Stimulated activated CD8-positive, alpha-beta memory T cell treated with anti-CD3 and anti-CD28 coated beads, Interleukin-12 subunit alpha, Interleukin-12 subunit beta, amount 100 ng/mL, for 24 hours (primary cell): Measurements from ENCODE around the gene CLCNKB.
"Not testable (repeated sequence)": the region's sequence is repeated elsewhere in the genome, so short reads cannot be mapped to it uniquely, and the experiment has no call there.

Experiments used
- DNase-seq: peaks from one replicate; pipeline ENCODE4 v3.0.0-alpha.2; 2020; ENCODE audit errors: extremely low read depth

Gene CLCNKB

DNA sequence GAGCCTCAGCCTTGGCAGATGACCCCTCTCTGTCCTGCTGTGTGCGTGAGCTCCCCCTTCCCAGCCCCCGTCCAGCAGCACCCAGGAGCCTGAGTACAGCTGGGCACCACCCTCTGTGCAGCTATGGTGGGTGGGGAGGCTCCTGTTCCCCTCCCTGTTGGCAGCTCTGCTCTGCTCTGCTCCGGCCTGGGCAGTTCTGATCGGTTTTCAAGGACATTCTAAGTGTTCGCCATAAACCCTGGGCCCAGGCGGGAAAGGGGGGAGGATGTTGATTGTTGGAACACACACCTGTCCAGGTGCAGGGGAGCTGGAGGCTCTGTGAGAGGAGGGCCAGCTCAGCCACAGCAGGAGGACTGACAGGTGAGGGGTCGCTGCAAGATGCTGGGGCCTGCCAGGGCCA, at the start of gene CLCNKB:
Gene CLCNKB (plus strand): TSS at position 262 of the 400 bp plus-strand sequence. CDS start 711 bp downstream, outside the sequence.
- DNase-seq: no peak

DNA sequence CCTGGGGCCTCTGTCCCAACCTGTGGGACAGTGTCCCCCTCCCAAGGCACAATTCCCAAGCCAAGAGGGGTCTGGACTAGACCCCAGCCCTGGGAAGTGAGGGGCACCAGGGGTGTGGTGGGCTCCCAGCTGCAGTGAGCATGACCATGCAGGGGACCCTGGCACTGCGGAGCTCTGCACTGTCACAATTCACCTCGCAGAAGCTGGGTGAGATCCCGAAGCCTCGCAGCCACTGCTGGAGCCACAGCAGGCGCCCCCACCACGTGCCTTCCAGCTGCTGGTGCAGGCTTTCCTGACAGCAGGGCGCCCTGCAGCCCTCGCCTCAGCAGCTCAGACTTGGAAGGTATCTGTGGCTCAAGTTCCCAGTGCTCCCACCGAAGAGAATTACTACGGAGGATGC, 49.5 kb upstream of the CLCNKB start:
- DNase-seq: no peak

DNA sequence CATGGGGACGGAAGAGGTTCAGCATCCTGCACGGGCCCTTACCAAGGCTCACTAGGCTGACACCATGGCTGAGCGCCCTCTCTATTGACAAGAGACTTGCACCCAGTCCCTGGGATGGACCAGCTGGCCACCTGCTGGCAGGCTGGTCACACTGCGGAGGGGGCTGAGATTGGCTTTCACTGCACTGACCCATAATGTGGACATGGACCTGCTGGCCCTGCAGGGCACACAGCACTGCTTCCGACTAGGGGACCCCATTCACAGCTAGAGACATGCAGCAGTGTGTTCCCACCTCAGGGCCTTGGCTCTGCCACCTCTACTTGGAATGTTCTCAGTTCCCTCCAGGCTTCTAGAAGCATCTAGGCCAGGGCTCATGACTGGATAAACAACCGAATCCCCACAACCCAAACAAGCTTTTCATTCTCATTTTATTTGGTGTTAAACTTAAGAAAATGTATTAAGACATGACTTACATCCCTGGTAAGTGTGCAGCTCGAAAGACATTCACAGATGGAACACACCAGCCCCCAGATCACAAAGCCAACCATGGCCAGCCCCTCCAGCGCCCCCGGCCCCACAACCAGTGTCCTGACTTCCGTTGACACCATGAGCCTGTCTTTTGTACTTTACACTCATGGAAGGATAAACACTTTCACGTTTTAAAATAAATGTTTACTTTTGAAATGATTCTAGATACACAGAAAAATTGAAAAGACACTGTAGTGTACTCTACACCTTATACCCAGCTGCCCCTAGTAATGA, 48.8 kb upstream of the CLCNKB start:
- DNase-seq: no peak

DNA sequence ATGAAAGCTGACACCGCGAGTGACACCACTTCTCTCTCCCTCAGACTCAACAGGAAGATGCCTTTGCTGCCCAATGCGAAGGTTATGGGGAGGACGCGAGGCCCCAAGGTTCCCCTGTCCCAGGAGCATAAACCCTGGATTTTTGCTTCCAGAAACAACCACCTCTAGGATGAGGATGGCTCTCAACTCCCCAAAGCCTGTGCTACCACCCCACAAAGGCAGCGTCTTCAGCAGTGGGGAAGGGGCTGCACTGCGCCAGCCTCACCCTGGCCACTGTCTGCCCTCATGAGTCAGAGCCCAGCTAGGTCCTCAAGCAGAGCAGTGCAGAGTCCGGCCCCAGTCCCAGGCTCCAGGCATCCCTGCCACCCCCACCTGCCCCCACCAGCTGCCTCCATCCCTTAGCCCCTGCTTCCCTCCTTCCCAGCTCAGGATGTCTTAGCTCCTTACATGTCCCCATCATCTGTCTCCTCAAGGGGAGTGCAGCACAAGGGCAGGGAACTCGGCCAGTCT, 46.5 kb upstream of the CLCNKB start:
- DNase-seq: no peak

DNA sequence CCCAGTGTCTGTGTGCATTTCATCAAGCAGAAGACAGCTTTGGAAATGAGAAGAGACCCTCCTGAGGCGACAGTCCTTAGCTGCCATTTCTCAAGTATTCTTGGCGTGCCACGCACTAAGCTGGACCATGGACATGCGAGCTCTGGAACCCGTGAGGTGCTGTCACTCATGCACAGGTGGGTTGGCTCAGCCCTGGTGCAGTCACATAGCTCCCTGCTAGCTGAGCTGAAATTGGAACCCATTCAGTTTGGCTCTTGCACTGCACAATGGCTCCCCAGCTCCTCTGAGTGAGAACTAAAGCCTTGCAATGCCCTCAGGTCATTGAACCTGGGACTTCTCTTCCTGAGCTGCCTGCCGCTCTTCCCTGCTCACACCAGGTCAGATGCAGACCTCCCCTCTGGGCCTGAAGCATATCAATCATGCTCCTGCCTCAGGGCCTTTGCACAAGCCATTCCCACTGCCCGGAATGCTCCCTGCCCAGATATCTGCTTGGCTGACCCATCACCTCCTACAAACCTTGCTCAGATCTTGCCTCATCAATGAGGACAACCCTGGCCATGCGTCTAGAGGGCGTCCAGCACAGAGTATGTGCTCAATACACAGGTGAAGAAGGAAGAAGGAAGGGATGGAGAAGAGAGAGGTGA, 45.8 kb upstream of the CLCNKB start:
- DNase-seq: no peak

DNA sequence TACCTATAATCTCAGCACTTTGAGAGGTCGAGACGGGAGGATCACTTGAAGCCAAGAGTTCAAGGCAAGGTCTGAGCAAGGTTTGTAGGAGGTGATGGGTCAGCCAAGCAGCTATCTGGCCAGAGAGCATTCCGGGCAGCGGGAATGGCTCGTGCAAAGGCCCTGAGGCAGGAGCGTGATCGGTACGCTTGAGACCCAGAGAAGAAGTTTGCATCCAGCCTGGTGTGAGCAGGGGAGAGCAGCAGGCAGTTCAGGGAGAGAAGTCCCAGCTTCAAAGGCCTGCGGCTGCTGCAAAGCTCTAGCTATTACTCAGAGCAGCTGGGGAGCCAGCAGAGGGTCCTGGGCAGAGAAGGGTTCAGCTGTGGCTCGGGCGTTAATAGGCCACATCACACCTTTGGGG, 44.7 kb upstream of the CLCNKB start:
- no peak for DNase-seq

DNA sequence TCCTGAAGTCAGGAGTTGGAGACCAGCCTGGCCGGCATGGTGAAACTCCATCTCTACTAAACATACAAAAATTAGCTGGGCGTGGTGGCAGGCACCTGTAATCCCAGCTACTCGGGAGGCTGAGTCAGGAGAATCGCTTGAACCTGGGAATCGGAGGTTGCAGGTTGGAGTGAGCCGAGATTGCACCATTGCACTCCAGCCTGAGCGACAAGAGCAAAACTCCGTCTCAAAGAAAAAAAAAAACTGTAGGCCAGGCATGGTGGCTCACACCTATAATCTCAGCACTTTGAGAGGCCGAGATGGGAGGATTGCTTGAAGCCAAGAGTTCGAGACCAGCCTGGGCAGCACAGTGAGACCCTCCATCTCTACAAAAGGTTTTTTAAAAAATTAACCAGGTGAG, 42.3 kb upstream of the CLCNKB start:
- DNase-seq: not testable (repeated sequence)

DNA sequence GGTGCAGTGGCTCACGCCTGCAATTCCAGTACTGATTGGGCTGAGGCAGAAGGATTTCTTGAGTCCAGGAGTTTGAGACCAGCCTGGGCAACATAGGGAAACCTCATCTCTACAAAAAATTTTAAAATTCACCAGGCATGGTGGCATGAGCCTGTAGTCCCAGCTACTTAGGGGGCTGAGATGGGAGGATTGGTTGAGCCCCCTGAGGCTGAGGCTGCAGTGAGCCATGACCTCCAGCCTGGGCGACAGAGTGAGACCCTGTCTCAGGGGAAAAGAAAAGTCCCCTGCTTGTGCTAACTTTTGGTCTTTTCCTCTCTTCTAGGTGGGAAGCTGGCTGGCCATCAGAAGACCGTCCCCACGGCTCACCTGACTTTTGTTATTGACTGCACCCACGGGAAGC, 38.0 kb upstream of the CLCNKB start:
- DNase-seq: no peak

DNA sequence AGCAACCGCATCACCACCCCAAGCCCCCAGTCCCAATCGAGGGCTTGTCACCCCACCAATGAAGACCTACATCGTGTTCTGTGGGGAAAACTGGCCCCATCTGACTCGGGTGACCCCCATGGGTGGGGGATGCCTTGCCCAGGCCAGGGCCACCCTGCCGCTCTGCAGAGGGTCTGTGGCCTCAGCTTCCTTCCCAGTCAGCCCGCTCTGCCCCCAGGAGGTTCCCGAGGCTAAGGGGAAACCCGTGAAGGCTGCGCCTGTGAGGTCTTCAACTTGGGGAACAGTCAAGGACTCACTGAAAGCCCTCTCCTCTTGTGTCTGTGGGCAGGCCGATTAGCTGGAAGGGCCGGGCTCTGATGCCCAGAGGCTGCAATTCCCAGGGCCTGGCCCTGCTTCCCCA, 37.6 kb upstream of the CLCNKB start:
- no peak for DNase-seq

DNA sequence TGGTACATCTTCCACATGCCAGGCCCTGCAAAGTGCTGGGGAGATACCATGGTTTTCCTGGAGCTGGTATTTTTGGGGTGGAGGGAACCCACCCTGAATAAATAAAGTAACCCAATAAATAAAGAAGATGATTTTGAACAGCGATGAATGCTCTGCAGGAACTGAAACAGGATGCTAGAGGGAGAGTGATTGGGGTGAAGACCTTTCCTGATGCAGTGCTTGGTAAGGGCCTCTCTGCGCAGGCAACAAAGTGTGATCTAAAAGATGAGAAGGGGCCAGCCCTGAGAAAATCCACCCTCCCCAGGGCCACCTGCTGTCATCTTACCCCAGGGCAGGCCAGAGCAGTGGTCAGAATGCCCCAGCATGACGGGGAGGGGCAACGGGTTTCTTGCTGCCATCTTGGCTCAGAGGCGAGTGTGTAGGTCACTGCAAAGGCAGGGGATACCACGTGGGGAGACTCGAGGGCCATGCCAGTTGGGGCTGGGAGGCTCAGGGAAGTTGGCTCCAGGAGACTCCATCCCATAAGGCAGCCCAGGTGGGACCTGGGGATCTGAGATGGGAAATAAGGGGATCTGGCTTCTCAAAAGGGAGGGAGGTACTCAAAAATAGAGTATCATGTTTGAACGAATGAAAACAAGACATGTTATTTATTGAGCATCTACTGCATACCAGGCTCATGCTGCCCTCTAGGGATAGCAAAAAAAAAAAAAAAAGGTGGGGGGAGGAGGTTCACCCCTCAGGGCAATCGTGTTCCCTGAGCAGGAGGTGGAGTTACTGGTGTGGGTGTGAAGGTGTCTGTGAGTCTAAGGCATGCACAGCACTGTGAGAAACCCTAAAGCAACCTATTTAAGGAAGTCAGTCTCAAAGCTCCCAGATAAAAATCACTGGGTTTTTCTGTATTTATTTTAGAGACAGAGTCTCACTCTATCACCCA, 36.8 kb upstream of the CLCNKB start:
- DNase-seq: no peak

DNA sequence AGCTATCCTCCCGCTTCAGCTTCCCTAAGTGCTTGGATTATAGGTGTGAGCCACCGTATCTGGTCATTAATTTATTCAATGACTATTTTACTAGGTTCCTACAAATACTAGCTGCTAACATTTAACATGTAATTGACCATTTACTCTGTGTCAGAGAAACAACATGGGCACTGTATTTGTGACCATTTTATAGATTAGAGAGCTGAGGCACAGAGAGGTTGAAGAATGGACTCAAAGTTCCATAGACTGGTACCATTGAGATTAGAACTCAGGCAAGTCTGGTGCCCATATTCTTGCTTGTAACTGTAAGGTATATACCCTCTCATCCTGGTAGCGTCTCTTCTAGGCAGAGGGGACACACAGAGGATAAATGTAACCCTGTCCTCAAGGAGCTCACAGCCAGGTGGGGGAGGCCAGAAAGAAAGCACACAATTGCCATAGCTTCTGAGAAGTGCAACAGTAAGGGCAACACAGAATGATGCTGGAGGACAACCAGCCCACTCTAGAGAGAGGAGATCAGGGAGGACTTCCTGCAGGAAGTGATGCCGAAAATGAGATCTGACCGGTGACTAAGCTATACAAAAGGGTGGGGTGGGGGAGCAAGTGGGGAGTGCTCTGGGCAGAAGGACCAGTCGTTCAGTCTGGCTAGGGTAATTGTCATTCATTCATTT, 35.8 kb upstream of the CLCNKB start:
- DNase-seq: no peak

DNA sequence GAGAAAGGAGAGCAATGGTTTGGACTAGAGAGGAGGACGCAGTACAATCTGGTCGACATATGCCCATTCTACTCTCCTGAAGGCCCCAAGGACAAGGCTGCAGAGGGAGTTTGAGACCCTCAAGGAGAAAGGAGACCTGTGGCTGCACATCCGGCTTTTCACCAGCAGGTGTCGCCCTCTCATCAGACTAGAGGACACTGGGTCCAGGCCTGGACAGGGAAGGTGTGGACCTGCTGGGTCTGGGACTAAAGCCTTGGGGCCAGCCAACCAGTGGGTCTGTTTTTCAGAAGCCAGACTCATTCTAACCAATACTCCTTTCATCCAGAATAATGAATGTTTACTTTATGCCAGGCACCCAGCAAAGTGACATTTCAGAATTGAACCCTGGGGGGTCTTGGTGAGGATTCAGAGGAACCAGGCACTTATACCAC, 34.5 kb upstream of the CLCNKB start:
- no peak for DNase-seq

DNA sequence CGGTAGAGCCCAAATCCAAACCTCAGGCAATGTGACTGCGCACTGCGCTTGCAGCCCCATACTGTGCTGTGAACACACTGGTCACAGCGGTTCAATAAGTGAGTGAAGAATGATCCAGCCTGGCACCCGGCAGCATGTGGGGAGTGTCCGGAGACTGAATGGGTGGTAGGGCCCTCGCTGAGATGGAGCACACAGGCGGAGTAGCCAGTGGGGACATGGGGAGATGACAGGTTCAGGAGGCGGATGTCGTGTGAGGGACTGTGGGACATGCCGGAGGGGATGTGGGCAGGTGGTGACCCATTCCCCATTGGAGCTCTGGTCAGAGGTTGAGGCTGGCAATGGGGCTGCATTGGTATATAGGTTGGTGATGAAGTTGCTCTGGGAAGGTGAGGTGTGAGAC, 33.9 kb upstream of the CLCNKB start:
- no peak for DNase-seq

DNA sequence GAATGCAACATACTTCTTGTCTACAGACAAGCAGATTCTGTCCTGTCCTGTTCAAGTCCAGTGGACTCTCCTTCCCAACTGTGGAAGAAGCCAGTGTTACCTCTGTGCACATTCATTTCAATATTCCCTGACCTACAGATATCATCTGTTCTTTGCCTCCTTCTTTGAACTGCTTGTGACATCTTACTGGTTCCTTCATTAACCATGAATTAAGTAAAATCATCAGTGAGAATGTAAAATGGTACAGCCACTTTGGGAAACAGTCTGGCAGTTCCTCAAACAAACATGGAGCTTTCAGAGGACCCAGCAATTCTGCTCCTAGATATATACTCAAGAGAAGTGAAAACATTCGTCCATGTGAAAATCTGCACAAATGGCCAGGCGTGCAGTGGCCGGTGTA, 32.7 kb upstream of the CLCNKB start:
- no peak for DNase-seq

DNA sequence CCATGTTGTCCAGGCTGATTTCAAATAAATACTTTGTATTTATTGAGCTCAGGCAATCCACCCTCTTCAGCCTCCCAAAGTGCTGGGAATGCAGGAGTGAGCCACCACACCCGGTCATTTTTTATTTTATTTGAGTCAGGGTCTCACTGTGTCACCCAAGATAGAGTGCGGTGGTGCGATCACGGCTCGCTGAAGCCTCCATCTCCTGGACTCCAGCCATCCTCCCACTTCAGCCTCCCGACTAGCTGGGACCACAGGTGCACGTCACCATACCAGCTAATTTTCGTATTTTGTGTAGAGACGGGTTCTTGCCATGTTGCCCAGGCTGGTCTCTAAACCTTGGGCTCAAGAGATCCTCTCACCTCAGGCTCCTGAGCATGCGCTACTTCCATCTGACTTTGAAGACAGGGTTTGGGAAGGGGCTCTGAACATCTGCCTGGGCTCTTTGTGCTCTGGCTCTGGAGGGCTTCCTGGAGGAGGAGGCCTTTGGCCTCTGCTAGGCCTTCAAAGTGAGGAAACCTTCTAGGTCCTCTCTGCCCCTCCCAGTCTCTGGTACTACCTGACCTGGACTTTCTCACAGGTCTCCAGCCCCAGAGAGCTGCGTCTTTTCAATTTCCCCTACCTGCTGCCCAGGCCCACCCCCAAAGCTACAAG, 31.5 kb upstream of the CLCNKB start:
- no peak for DNase-seq

DNA sequence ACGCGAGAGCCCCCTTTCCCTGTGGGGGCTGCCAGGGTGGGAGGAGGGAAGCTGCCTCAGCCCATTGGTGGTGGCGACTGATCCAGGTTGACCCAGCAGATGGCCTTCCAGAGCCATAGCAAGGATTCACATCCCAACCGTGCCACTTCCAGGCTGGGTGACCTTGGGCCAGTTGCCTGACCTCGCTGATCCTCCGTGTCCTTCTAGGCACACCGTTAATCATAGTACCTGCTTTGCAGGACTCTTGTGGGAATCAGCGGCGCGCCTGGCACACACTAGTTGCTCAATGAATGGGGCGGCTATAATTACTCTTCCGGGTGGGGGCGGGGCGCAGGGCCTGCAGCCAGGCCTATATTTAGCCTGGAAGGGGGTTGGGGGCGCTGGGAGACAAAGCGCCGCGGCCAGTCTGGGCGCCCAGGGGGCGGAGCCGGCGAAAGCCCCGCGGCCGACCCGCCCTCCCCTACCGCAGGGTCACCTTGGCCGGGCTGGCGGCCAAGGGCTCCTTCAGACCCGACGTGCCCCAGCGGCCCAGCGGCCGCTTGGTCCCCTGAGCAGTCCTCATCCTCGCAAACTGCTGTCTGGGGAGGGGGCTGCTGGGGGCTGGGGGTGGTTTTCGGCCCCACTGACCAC, 30.9 kb upstream of the CLCNKB start:
- no peak for DNase-seq

DNA sequence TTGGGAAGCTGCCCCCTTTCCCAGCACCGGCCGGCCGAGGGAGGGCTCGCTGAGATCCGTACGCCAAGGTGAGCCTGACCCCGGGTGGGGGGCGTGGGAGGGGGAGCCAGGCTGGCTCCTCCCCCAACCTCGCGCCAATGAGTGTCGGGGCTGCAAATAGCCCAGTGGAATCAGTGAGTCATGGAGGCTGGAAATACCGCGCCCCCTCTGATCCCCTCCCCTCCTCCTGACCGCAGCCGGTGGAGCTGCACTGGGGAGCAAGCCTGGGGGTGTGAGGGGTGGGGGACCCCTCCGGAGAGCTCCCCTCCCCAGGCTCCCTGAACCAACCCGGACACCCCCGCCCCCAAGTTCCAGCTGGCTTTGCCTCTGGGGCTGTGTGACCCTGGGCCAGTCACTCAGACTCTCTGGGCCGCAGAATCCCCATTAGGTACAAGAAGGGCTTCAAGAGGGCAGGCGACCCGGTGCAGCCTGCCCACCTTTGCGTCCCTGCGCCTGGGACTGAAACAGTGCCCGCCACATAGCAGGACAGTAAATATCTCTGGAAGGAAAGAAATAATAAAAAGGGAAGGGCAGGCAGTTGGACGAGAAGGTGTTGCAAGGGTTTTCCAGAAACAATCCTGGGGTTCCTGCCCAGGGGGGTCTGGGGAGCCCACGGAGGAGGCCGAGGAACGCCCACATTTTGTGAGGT, 30.2 kb upstream of the CLCNKB start:
- DNase-seq: no peak

DNA sequence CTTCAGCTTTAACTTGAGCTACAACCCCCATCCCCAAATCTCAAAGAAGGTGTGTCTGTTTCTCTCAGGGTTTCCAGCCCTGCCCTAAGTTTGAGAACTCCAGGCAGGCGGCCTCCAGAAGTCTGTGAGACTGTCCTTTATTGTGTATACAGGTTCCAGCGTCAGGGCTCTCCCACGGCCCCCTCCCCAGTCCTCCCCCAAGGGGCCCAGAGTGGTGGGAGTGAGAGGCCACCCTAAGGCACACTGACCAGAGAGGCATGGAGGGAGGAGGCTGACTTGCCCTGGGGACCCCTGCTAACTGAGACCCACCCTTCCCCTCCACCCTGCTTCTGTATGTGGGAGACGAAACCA, 29.7 kb upstream of the CLCNKB start:
- no peak for DNase-seq

DNA sequence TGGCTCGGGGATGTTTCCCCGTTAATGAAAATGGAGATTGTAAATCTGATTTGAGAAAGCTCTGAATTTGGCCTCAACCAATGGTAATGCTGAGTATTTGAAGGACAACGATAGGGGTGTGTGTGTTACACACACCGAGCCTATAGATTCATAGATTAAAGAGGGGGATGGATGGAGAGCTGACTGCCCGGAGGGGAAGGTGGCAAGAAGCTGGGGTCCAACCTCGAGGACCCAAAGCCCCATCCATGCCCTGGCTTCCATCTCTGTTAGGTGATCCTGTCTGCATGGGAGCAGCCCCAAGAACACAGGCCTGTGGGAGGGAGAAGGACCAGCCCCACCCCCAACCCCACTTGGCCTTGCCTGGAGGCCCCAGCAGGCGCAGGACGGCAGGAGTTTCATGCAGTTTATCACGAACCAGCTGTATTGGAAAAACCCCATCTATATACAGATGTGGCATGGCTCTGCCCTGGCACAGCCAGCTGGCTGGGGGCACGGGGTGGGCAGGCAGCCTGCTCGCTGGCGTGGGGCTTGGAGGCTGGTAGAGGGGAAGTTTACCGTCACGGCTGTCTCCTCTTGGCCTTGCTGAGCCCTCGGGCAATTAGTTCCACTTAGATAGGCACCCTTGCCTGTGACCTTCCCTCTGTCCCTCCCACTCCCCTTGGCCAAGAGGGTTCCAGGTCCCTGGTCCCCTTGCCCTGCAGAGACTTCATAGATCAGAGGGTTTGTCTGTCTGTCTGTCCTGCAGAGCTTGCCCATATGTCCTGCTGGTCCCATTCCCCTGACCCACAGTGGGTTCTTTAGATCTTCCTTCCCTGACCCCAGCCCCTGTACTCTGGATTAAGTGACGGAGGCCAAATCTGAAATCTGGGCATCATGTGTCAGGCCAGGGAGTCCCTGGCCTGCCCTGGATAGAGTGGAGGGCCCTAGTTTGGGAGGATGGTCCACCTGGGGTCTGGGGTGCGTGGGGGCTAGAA, 28.8 kb upstream of the CLCNKB start:
- no peak for DNase-seq
